ACC112 (cell line): ENCODE results near the gene C1orf56.
A peak's percentile ranks its signal among the peaks of the same experiment; 100 is the strongest.

Experiments
- H2AFZ ChIP-seq: fragments of 200-600 bp; sonication (generic); one replicate; pipeline ENCODE4 v1.6.0; 2017; ENCODE audit warnings: antibody characterized with exemption, low read length; ENCODE audit not compliant: unreplicated experiment
- H3K27ac ChIP-seq: fragments of 200-600 bp; sonication (generic); 2 replicates; pipeline ENCODE4 v1.5.1; 2014; ENCODE audit warnings: low read depth, mild to moderate bottlenecking, antibody characterized with exemption, low read length, moderate library complexity
- H3K27me3 ChIP-seq: fragments of 200-600 bp; sonication (generic); 2 replicates; pipeline ENCODE4 v1.6.1; 2014; ENCODE audit warnings: mild to moderate bottlenecking, antibody characterized with exemption, low read length, moderate library complexity, mixed read lengths; ENCODE audit not compliant: insufficient read depth
- H3K36me3 ChIP-seq: fragments of 200-600 bp; sonication (generic); 2 replicates; pipeline ENCODE4 v1.6.1; 2016; ENCODE audit warnings: mild to moderate bottlenecking, antibody characterized with exemption, low read length, moderate library complexity, mixed read lengths; ENCODE audit not compliant: insufficient read depth
- H3K4me1 ChIP-seq: fragments of 200-600 bp; sonication (generic); one replicate; pipeline ENCODE4 v1.6.1; 2016; ENCODE audit warnings: low read length, mixed read lengths; ENCODE audit not compliant: insufficient read depth, unreplicated experiment, control insufficient read depth
- H3K4me3 ChIP-seq: fragments of 200-600 bp; sonication (generic); 2 replicates; pipeline ENCODE4 v1.5.1; 2014; ENCODE audit warnings: mild to moderate bottlenecking, low read depth, low read length
- H3K79me2 ChIP-seq: fragments of 200-600 bp; sonication (generic); one replicate; pipeline ENCODE4 v1.6.0; 2016; ENCODE audit warnings: low read length; ENCODE audit not compliant: control insufficient read depth, unreplicated experiment, insufficient read depth

C1orf56 gene

DNA sequence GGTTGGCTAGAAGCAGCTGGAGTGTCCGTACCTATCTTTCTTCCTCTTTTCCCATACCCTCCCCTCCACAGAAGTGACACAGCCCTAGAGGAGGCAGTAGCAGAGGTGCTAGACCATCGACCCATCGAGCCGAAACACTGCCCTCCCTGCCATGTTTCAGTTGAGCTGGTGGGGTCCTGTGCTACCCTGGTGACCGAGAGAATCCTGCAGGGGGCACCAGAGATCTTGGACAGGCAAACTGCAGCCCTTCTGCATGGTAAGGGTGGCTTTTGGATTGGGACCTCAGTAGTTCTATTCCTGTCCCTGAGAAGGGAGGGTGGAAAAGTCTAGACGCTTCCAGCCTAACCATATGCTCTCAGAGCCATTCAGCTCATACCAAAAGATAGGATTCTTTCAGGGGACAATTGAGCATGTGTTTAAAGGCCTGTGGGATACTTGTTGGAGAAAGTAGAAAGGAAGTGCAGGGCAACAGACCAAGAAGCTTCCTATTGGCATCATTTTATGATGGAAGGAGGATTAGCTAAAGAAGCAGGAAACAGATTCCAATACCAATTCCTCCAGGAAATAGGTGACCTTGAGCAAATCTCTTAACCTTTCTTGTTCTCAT, 22.9 kb upstream of the C1orf56 start:
- no peak overlapping the region for H3K4me3 ChIP-seq
- no peak overlapping the region for H3K27ac ChIP-seq
- no peaks in the 10 kb centered on the region for H3K27me3 ChIP-seq
- no peaks in the 10 kb centered on the region for H3K4me1 ChIP-seq
- no peaks in the 10 kb centered on the region for H3K79me2 ChIP-seq
- no peak overlapping the region for H2AFZ ChIP-seq
- H3K36me3 ChIP-seq, result no peaks in the 10 kb centered on the region

- no peak overlapping the region for H3K4me3 ChIP-seq
- no peaks in the 10 kb centered on the region for H3K36me3 ChIP-seq
- H3K27me3 ChIP-seq, result no peaks in the 10 kb centered on the region
- H3K27ac ChIP-seq, result no peak overlapping the region
- no peaks in the 10 kb centered on the region for H3K4me1 ChIP-seq
- H3K79me2 ChIP-seq, result no peaks in the 10 kb centered on the region
- no peak overlapping the region for H2AFZ ChIP-seq
Observed at GRCh38 chr1:151026460-151026859, 21.1 kb upstream of the C1orf56 start.

DNA sequence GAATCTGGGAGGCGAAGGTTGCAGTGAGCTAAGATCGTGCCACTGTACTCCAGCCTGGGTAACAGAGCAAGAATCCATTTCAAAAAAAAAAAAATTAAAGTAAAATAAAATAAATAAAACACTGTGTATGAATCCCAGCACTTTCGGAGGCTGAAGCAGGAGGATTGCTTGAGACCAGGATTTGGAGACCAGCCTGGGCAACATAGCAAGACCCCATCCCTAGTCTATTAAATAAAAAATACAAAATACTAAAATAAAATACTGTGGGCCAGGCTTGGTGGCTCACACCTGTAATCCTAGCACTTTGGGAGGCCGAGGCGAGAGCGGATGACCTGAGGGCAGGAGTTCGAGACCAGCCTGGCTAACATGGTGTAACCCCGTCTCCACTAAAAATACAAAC, 15.4 kb upstream of the C1orf56 start:
- no peaks in the 10 kb centered on the region for H3K4me1 ChIP-seq
- H2AFZ ChIP-seq, result no peak overlapping the region
- H3K27me3 ChIP-seq, result no peaks in the 10 kb centered on the region
- no peaks in the 10 kb centered on the region for H3K79me2 ChIP-seq
- H3K27ac ChIP-seq, result no peak overlapping the region
- no peak overlapping the region for H3K4me3 ChIP-seq
- no peaks in the 10 kb centered on the region for H3K36me3 ChIP-seq

DNA sequence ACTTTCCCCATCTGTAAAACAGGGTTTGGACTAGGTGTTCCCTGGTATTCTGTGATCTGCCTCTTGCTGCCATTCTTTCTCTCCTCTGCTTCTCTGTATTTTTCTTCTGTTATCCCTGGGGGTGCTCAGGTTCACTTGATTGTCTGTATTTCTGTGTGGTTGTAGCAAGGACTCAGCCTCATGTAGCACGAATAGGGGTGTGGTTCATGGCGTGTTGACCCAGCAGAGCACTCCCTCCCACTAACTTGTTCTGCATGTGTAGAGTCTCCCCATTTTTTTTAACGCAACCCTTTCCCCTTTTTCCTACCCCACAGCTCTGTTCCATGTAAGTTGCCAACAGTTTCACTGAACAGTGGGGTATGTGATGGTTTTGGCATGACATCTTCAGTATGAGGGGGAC, 12.4 kb upstream of the C1orf56 start:
- Histone ChIP-seq H3K79me2 (no peaks in the 10 kb centered on the region), H3K27me3 (no peaks in the 10 kb centered on the region), H3K4me1 (no peaks in the 10 kb centered on the region), H3K36me3 (no peaks in the 10 kb centered on the region), H3K27ac (no peak overlapping the region), H3K4me3 (no peak overlapping the region), H2AFZ (no peak overlapping the region)

GRCh38 chr1:151036356-151036755, 11.2 kb upstream of the C1orf56 start, which contains the start of gene BNIPL:
TSS of gene BNIPL (plus strand) at chr1:151036586. CDS start at chr1:151036726, 140 bp downstream.
- H3K4me3 ChIP-seq, result no peak within 1 kb of the TSS
- no peak within 1 kb of the TSS for H3K27ac ChIP-seq
- H3K27me3 ChIP-seq, result no peaks in the 10 kb centered on the region
- H3K79me2 ChIP-seq, result no peaks in the 10 kb centered on the region
- H2AFZ ChIP-seq, result no peak within 1 kb of the TSS
- H3K4me1 ChIP-seq, result no peaks in the 10 kb centered on the region
- H3K36me3 ChIP-seq, result no peaks in the 10 kb centered on the region

DNA sequence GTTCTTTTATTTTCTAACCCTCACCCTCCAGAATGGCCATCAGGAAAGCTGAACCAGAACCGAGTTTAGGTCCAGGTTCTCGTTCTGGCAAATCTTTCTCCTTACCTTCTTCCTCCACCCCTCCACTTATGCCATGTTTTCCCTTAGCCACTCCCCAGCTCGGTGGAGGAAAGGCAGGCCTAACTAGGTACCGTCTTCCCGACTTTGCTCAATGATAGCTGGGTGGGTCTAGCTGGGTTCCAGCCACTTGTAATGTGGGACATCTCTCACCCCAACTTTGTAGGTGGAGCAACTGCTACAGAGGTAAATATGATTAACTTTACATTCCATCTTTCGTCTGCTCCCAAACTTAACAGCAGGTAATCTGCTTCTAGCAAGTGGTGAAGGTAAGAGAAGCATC, 10.5 kb upstream of the C1orf56 start:
- Histone ChIP-seq H3K27ac (no peak overlapping the region), H3K79me2 (no peaks in the 10 kb centered on the region), H3K4me1 (no peaks in the 10 kb centered on the region), H3K4me3 (no peak overlapping the region), H3K36me3 (no peaks in the 10 kb centered on the region), H3K27me3 (no peaks in the 10 kb centered on the region), H2AFZ (no peak overlapping the region)

GRCh38 chr1:151039521-151039920, 8.0 kb upstream of the C1orf56 start:
- Histone ChIP-seq H3K4me1 (no peaks in the 10 kb centered on the region), H3K4me3 (no peak overlapping the region), H3K27ac (no peak overlapping the region), H3K27me3 (no peaks in the 10 kb centered on the region), H2AFZ (no peak overlapping the region), H3K79me2 (no peaks in the 10 kb centered on the region), H3K36me3 (no peaks in the 10 kb centered on the region)

DNA sequence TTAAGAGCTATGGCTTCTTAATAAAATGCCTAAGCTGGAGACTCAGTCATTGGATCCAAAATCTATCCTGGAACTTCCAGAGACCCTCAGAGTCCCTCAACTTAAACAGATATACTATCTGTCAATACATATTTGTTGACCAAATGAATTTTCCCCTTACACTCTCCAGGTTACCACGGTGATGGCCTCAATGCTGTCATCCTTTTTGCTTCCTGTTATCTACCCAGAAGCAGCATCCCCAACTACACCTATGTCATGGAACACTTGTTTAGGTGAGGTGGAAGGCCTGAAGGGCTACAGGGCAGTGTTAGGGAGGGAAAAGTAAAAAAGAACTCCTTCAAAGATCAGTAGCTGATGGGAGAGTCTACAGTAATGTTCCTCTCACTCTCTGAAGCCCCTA, 4.4 kb upstream of the C1orf56 start:
- H3K79me2 ChIP-seq, result no peaks in the 10 kb centered on the region

GRCh38 chr1:151047925-151048644, 534 bp downstream of the C1orf56 start:
- no peaks in the 10 kb centered on the region for H3K27me3 ChIP-seq
- H3K4me3 ChIP-seq, result peak overlapping the region; percentile 93
- peaks cover 5% of the 10 kb centered on the region for H3K79me2 ChIP-seq
- H3K36me3 ChIP-seq, result peaks cover 4% of the 10 kb centered on the region; the same call in 1 of the 2 replicates
- H2AFZ ChIP-seq, result peak overlapping the region; percentile 90
- peak overlapping the region; percentile 63 for H3K27ac ChIP-seq
- peaks cover 26% of the 10 kb centered on the region for H3K4me1 ChIP-seq

More for the DNA sequence above, 4.4 kb upstream of the C1orf56 start:
- Histone ChIP-seq H3K27ac (no peak overlapping the region), H3K4me3 (no peak overlapping the region), H3K4me1 (peaks cover 5% of the 10 kb centered on the region), H3K36me3 (no peaks in the 10 kb centered on the region), H3K27me3 (no peaks in the 10 kb centered on the region), H2AFZ (no peak overlapping the region)

- H3K4me3 ChIP-seq, result peak overlapping the region; percentile 93
- H3K27ac ChIP-seq, result no peak overlapping the region
- H3K79me2 ChIP-seq, result peaks cover 5% of the 10 kb centered on the region
- H3K4me1 ChIP-seq, result peaks cover 26% of the 10 kb centered on the region
- no peak overlapping the region for H2AFZ ChIP-seq
- H3K36me3 ChIP-seq, result peaks cover 4% of the 10 kb centered on the region; the same call in 1 of the 2 replicates
- H3K27me3 ChIP-seq, result no peaks in the 10 kb centered on the region
Observed at GRCh38 chr1:151048645-151049032, 1.1 kb downstream of the C1orf56 start.

DNA sequence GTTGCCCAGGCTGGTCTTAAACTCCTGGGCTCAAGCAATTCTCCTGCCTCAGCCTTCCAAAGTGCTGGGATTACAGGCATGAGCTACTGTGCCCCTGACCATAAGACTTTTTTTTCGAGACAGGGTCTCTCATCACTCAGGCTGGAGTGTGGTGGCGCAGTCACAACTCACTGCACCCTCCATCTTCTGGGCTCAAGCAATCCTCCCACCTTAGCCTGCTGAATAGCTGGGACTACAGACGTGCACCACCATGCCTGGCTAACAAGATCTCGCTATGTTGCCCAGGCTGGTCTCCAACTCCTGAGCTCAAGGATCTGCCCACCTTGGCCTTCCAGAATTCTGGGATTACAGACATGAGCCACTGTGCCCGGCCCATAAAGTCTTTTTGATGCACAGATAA, 1.9 kb downstream of the C1orf56 start:
- no peak overlapping the region for H3K27ac ChIP-seq
- H3K27me3 ChIP-seq, result no peaks in the 10 kb centered on the region
- H2AFZ ChIP-seq, result no peak overlapping the region
- peaks cover 11% of the 10 kb centered on the region; the same call in 1 of the 2 replicates for H3K36me3 ChIP-seq
- H3K4me3 ChIP-seq, result no peak overlapping the region; the same call in 1 of the 2 replicates
- peaks cover 12% of the 10 kb centered on the region for H3K79me2 ChIP-seq
- H3K4me1 ChIP-seq, result peaks cover 26% of the 10 kb centered on the region
